ENCODE measurements around the gene TNFAIP8L2.

DNA sequence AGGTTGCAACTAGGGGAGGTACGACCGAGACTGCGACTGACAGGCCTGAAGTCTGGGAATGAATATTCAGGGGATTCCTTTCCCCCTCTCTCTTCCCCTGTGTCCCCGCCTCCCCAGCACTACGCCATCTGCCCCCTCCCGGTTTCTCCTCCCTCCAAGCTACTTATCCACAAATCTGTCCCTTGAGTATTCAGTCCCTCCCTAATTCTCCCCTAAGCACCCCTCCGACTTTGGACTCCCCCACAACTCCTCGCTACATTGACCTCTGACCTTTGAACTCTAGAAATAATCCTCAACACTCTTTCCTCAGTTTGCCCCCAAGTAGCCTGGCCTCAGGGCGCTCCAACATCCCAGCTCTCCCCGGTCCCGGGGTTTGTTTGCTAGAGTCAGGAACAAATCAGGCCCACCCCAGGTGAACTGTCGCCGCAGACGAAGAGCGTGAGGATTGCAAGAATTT, 8.9 kb downstream of the TNFAIP8L2 start:
- TF ChIP-seq, protein P1, sequence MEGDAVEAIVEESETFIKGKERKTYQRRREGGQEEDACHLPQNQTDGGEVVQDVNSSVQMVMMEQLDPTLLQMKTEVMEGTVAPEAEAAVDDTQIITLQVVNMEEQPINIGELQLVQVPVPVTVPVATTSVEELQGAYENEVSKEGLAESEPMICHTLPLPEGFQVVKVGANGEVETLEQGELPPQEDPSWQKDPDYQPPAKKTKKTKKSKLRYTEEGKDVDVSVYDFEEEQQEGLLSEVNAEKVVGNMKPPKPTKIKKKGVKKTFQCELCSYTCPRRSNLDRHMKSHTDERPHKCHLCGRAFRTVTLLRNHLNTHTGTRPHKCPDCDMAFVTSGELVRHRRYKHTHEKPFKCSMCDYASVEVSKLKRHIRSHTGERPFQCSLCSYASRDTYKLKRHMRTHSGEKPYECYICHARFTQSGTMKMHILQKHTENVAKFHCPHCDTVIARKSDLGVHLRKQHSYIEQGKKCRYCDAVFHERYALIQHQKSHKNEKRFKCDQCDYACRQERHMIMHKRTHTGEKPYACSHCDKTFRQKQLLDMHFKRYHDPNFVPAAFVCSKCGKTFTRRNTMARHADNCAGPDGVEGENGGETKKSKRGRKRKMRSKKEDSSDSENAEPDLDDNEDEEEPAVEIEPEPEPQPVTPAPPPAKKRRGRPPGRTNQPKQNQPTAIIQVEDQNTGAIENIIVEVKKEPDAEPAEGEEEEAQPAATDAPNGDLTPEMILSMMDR (IDR thresholded peaks at IDR 0.05; ENCODE audit: poor library complexity, severe bottlenecking), result no peak
- TF ChIP-seq TAF1 (IDR thresholded peaks at IDR 0.05; ENCODE audit: low read depth), result no peak
- no peak for TF ChIP-seq EP300 (conservative IDR thresholded peaks at IDR 0.05; ENCODE audit: poor library complexity, severe bottlenecking)
- TF ChIP-seq POLR2AphosphoS5 (IDR thresholded peaks at IDR 0.05), result no peak
- no peak for TF ChIP-seq EZH2 (IDR thresholded peaks at IDR 0.05; ENCODE audit: borderline replicate concordance, insufficient read depth, low read length, poor library complexity, severe bottlenecking)

Measured in neural cell (in vitro differentiated cells).